Measurements from ENCODE around the gene ALOX12.

ALOX12 gene

GRCh38 chr17:7017827-7018200 lies 22.0 kb downstream of the ALOX12 start:
- DNase-seq (ENCODE audit: low read depth in 2 of 2) = no peak
- H3K4me3 ChIP-seq (replicated peaks in 1 of 2; ENCODE audit: low read depth in 2 of 2, low read length in 2 of 2) = no peak overlapping the region
- TF ChIP-seq CTCF (IDR thresholded peaks at IDR 0.05; ENCODE audit: low read depth, low read length) = no peak

GRCh38 chr17:7018331-7018964 lies 22.6 kb downstream of the ALOX12 start:
- DNase-seq (ENCODE audit: low read depth in 2 of 2) = no peak
- no peak for TF ChIP-seq CTCF (IDR thresholded peaks at IDR 0.05; ENCODE audit: low read depth, low read length)
- no peak overlapping the region for H3K4me3 ChIP-seq (replicated peaks in 1 of 2; ENCODE audit: low read depth in 2 of 2, low read length in 2 of 2)

GRCh38 chr17:7019367-7019766 lies 23.5 kb downstream of the ALOX12 start:
- TF ChIP-seq CTCF (IDR thresholded peaks at IDR 0.05; ENCODE audit: low read depth, low read length) = no peak
- peak overlapping the region in 1 of 2 donors; percentile 18 for H3K4me3 ChIP-seq (replicated peaks in 1 of 2; ENCODE audit: low read depth in 2 of 2, low read length in 2 of 2)
- DNase-seq (ENCODE audit: low read depth in 2 of 2) = no peak

GRCh38 chr17:7019839-7020519 lies 24.1 kb downstream of the ALOX12 start:
- peak; percentile 56 to 66 for DNase-seq (ENCODE audit: low read depth in 2 of 2)
- peak overlapping the region; percentile 33 to 50 for H3K4me3 ChIP-seq (replicated peaks in 1 of 2; ENCODE audit: low read depth in 2 of 2, low read length in 2 of 2)
- TF ChIP-seq CTCF (IDR thresholded peaks at IDR 0.05; ENCODE audit: low read depth, low read length) = no peak

GRCh38 chr17:7020894-7021664 lies 25.2 kb downstream of the ALOX12 start:
- no peak for TF ChIP-seq CTCF (IDR thresholded peaks at IDR 0.05; ENCODE audit: low read depth, low read length)
- DNase-seq (ENCODE audit: low read depth in 2 of 2) = no peak
- peak overlapping the region in 1 of 2 donors; percentile 43 for H3K4me3 ChIP-seq (replicated peaks in 1 of 2; ENCODE audit: low read depth in 2 of 2, low read length in 2 of 2)

- TF ChIP-seq CTCF (IDR thresholded peaks at IDR 0.05; ENCODE audit: low read depth, low read length) = peak; percentile 89
- peak overlapping the region; percentile 14 to 43 for H3K4me3 ChIP-seq (replicated peaks in 1 of 2; ENCODE audit: low read depth in 2 of 2, low read length in 2 of 2)
- peak; percentile 73 to 74 for DNase-seq (ENCODE audit: low read depth in 2 of 2)
Measured at GRCh38 chr17:7021993-7022778, 26.3 kb downstream of the ALOX12 start.
